Osteoblast (primary cell): ENCODE measurements around the gene ZYX. TPM values are rescaled to one million over a fixed set of nuclear protein-coding genes. Genes with fewer than 3 reads are reported as not detected.

ENCODE experiments used
- DNase-seq: peaks from one replicate; pipeline ENCODE4 v3.0.0; 2011; ENCODE audit warnings: low spot score, mixed read lengths; ENCODE audit not compliant: insufficient read length; ENCODE audit errors: missing footprints
- H2AFZ ChIP-seq: 2 replicates; pipeline ENCODE4 v1.6.0; 2011; ENCODE audit warnings: mild to moderate bottlenecking, low read length
- H3K27ac ChIP-seq: 2 replicates; pipeline ENCODE4 v1.5.1; 2011; ENCODE audit warnings: mild to moderate bottlenecking, low read depth, low read length, moderate library complexity
- H3K27me3 ChIP-seq: 2 replicates; pipeline ENCODE4 v1.6.0; 2012; ENCODE audit warnings: mild to moderate bottlenecking, control low read depth, inconsistent platforms, low read length, moderate library complexity; ENCODE audit not compliant: insufficient read depth
- H3K36me3 ChIP-seq: 2 replicates; pipeline ENCODE4 v1.5.1; 2011; ENCODE audit warnings: mild to moderate bottlenecking, low read length, control low read depth, moderate library complexity; ENCODE audit not compliant: insufficient read depth
- H3K4me1 ChIP-seq: 2 replicates; pipeline ENCODE4 v1.5.1; 2011; ENCODE audit warnings: mild to moderate bottlenecking, low read length, control low read depth, moderate library complexity; ENCODE audit not compliant: insufficient read depth
- H3K4me2 ChIP-seq: 2 replicates; pipeline ENCODE4 v1.6.0; 2011; ENCODE audit warnings: mild to moderate bottlenecking, low read length; ENCODE audit not compliant: insufficient read depth
- H3K4me3 ChIP-seq: fragments of 200-600 bp; sonication (generic); 3 replicates; pipeline ENCODE4 v1.5.1; 2012; ENCODE audit warnings: mild to moderate bottlenecking, low read length, inconsistent platforms; ENCODE audit not compliant: insufficient read depth
- H3K79me2 ChIP-seq: 2 replicates; pipeline ENCODE4 v1.6.0; 2012; ENCODE audit warnings: mild to moderate bottlenecking, low read length, control low read depth, inconsistent platforms; ENCODE audit not compliant: insufficient read depth
- H3K9me3 ChIP-seq: 2 replicates; pipeline ENCODE4 v1.5.1; 2011; ENCODE audit warnings: low read depth, low read length, control low read depth
- H4K20me1 ChIP-seq: 2 replicates; pipeline ENCODE4 v1.6.0; 2012; ENCODE audit warnings: mild to moderate bottlenecking, low read length, control low read depth; ENCODE audit not compliant: insufficient read depth
- CTCF ChIP-seq: IDR thresholded peaks from 2 replicates; pipeline ENCODE4 v1.5.1; 2011; ENCODE audit warnings: mild to moderate bottlenecking, low read depth, low read length, moderate library complexity; ENCODE audit errors: extremely low read depth
- total RNA-seq: library from RNA; depleted of rRNA; stranded (reverse); fragments of >200 nt; gene quantifications from 2 replicates; pipeline ENCODE4 v1.2.3, GENCODE V29; 2012

The ZYX gene
- total RNA-seq, 1 donor, result 47.4 TPM

GRCh38 chr7:143359771-143360353 lies 21.3 kb upstream of the ZYX start:
- no peaks in the 10 kb centered on the region for H3K79me2 ChIP-seq
- DNase-seq, result peak; percentile 84
- peaks cover 38% of the 10 kb centered on the region for H3K27me3 ChIP-seq
- no peaks in the 10 kb centered on the region for H3K9me3 ChIP-seq
- H4K20me1 ChIP-seq, result no peaks in the 10 kb centered on the region
- TF ChIP-seq CTCF, result no peak
- H3K4me3 ChIP-seq, result no peak overlapping the region
- no peak overlapping the region for H3K27ac ChIP-seq
- no peak overlapping the region for H2AFZ ChIP-seq
- H3K36me3 ChIP-seq, result no peaks in the 10 kb centered on the region
- H3K4me2 ChIP-seq, result no peak overlapping the region
- H3K4me1 ChIP-seq, result no peaks in the 10 kb centered on the region

DNA sequence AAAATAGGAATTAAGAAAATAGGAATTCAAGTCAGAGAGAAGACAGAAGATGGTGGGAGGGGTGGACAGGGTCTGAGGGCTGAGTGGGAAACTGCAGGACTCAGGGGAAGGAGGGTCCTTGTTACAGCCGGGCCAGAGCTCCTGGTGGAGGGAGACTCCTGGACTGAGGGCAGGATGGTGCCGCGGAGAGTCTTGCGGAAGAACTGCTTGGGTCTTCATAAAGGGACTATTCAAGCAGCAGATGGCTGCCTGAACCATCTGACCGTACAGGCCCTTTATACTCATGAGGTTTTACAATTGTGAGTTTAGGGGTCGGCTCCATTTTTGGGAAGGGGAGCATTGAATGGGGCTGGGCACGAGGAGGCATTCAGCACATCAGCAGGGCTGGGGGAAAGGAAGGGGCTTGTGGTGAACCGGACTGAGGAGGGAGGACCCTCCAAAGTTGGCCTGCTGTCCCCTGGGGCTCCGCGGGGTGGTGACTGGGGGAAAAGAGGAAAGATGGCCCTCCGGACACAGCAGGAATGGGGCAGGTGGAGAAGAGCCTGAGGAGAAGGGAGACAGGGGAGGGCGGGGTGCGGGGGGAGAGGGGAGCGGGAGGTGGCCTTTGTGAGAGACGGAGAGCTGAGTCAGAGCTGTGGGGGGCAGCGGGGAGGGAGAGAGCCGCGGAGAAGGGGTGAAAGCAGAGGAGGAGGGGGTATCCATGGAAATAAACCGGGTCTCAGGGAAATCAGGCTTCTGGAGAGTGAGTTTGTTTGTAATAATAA lies 20.2 kb upstream of the ZYX start:
- Histone ChIP-seq H3K4me3 (no peak overlapping the region), H3K27me3 (peaks cover 41% of the 10 kb centered on the region), H3K79me2 (no peaks in the 10 kb centered on the region), H3K9me3 (no peaks in the 10 kb centered on the region), H3K4me1 (no peaks in the 10 kb centered on the region), H3K36me3 (no peaks in the 10 kb centered on the region), H2AFZ (no peak overlapping the region), H3K4me2 (no peak overlapping the region), H3K27ac (no peak overlapping the region), H4K20me1 (no peaks in the 10 kb centered on the region)
- no peak for TF ChIP-seq CTCF
- DNase-seq, result no peak

DNA sequence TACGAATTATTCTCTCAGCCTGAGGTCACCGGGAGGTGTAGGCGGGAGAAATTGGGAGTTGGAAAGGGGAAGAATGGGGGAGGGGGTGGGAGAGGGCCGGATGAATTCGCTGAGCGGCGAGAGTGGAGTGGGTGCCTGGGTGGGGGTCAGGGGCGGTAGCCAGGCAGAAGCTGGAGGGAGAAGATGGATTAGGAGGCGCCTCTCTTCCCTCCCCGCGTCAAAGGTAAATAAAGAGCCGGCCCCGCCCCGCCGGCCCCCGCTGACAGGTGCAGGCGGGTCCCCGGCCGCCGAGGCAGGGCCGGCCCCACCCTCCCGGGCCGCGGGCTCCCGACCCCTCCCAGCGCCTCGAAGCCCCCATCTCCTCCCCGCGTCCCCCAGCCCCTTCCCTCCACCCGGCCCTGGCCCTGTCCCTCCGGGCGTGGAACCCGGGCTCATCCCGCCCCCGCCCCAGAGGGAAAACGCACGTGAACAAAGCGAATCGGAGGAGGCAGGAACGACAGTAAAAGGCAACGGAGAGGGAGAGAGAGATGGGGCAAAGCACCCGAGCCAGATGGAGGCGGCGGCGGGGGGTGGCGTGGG lies 19.5 kb upstream of the ZYX start:
- no peaks in the 10 kb centered on the region for H3K36me3 ChIP-seq
- H4K20me1 ChIP-seq, result no peaks in the 10 kb centered on the region
- H3K4me1 ChIP-seq, result no peaks in the 10 kb centered on the region
- peak overlapping the region; percentile 83 for H3K4me2 ChIP-seq
- peak overlapping the region; percentile 72 for H3K4me3 ChIP-seq
- peak; percentile 95 for DNase-seq
- H3K27me3 ChIP-seq, result peaks cover 41% of the 10 kb centered on the region
- H3K27ac ChIP-seq, result no peak overlapping the region
- TF ChIP-seq CTCF, result no peak
- H2AFZ ChIP-seq, result no peak overlapping the region
- H3K79me2 ChIP-seq, result no peaks in the 10 kb centered on the region
- H3K9me3 ChIP-seq, result no peaks in the 10 kb centered on the region
